ENCODE data around the gene TFEB. TPM values are rescaled to one million over a fixed set of nuclear protein-coding genes. Genes with fewer than 3 reads are reported as not detected.

Gene TFEB
- total and polyA plus RNA-seq, 4 donors: 1.1 to 6.2 (median 3.8) TPM

DNA sequence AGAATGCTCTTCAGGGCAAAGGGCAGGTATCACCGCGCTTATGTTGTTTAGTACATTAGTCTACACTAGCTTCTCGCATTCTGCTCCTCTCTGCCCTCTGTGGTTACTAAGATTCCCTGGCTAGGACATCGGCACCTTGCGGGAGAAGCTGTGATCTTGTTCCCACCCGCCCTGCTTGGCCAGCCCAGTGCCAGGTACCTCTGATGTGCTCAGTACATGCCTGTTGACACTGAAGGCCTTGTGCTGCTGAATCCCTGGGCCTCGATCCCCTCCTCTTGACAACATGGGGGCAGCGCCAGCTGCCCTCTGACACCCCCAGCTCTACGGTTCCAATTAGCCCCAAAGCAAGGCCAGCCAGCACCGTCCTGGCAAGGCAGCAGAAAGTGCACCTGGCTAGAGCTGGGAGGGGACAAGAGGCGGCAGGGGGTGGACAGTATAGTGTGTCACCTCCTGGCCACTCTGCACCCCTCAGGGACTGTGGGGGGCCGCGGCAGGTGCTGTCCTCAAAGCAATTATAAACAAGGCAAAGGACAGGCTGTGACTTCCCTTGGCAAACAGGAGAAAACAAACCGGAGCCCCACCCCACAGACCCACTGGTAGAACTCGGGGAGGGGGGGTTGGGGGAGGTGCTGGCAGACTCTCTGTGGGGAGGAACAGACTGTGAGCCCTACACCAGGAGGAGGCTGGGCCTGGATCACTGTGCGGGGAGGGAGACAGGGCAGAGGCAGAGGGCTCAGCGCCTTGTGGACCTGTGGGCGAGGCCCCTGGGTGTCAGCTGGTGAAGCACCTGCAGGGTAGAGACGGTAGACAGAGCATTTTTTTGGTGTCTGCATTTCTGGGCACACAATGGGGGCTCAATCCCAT lies 7.1 kb downstream of the TFEB start:
- no peak for DNase-seq (ENCODE audit: low spot score)
- H3K9ac ChIP-seq (ENCODE audit: low read depth in 1 of 2, low read length in 2 of 2): no peak overlapping the region
- WGBS: 84% methylated on average over 19 of the region's 19 CpGs
- H3K4me1 ChIP-seq (ENCODE audit: control insufficient read depth in 4 of 4, insufficient read depth in 4 of 4, low read length in 3 of 4): peaks cover 0 to 8% (median 1%) of the 10 kb centered on the region in 4 donors
- H3K9me3 ChIP-seq (ENCODE audit: control insufficient read depth in 4 of 4, low read length in 3 of 4): no peaks in the 10 kb centered on the region
- H3K4me3 ChIP-seq (ENCODE audit: low read depth in 1 of 3, low read length in 3 of 3): no peak overlapping the region
- no peak for TF ChIP-seq GABPA (IDR thresholded peaks at IDR 0.05 in 1 of 2, conservative IDR thresholded peaks at IDR 0.05 in 1 of 2)
- peak; percentile 24 for TF ChIP-seq SP1 (IDR thresholded peaks at IDR 0.05)
- no peak overlapping the region for H3K27ac ChIP-seq (ENCODE audit: low read depth in 1 of 2, low read length in 2 of 2)
- no peaks in the 10 kb centered on the region for H3K36me3 ChIP-seq (ENCODE audit: control insufficient read depth in 4 of 4, insufficient read depth in 3 of 4, low read depth in 1 of 4, low read length in 3 of 4)
- H3K27me3 ChIP-seq (ENCODE audit: control insufficient read depth in 4 of 4, insufficient read depth in 4 of 4, low read length in 3 of 4): no peaks in the 10 kb centered on the region

DNA sequence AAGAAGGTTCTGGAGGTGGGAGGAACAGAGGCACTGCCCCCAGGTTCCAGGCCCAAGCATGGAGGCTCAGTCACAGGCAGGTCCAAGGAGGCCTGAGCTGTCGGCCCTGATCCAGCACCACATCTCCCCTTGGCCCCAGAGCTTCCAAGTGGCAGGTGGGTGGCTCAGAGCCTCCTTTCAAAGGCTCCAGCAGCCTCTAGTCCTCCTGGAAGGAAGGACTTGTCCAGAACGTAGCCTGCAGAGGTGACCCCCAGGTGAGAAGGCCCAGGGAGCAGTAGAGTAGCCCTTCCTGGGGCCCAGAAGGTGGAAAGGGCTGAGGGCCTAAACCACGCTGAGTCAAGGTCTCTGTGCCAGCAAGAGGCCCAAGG lies 7.7 kb downstream of the TFEB start:
- H3K27ac ChIP-seq (ENCODE audit: low read depth in 1 of 2, low read length in 2 of 2): no peak overlapping the region
- DNase-seq (ENCODE audit: low spot score): no peak
- WGBS: 89% methylated on average over 3 of the region's 3 CpGs
- no peaks in the 10 kb centered on the region for H3K27me3 ChIP-seq (ENCODE audit: control insufficient read depth in 4 of 4, insufficient read depth in 4 of 4, low read length in 3 of 4)
- H3K9ac ChIP-seq (ENCODE audit: low read depth in 1 of 2, low read length in 2 of 2): no peak overlapping the region
- no peaks in the 10 kb centered on the region for H3K36me3 ChIP-seq (ENCODE audit: control insufficient read depth in 4 of 4, insufficient read depth in 3 of 4, low read depth in 1 of 4, low read length in 3 of 4)
- H3K4me3 ChIP-seq (ENCODE audit: low read depth in 1 of 3, low read length in 3 of 3): no peak overlapping the region
- TF ChIP-seq TAF1 (conservative IDR thresholded peaks at IDR 0.05) (no peak), GABPA (IDR thresholded peaks at IDR 0.05 in 1 of 2, conservative IDR thresholded peaks at IDR 0.05 in 1 of 2) (no peak), RXRA (IDR thresholded peaks at IDR 0.05) (no peak), JUND (IDR thresholded peaks at IDR 0.05) (no peak), FOXA2 (IDR thresholded peaks at IDR 0.05) (no peak), HNF4A (conservative IDR thresholded peaks at IDR 0.05) (no peak), HNF4G (IDR thresholded peaks at IDR 0.05) (no peak), FOXA1 (IDR thresholded peaks at IDR 0.05) (no peak), SP1 (IDR thresholded peaks at IDR 0.05) (no peak), EGR1 (IDR thresholded peaks at IDR 0.05; ENCODE audit: low read depth in 2 of 2) (no peak), YY1 (IDR thresholded peaks at IDR 0.05) (no peak), NR2F2 (IDR thresholded peaks at IDR 0.05) (no peak), RAD21 (IDR thresholded peaks at IDR 0.05) (no peak)
- TF ChIP-seq, protein P1, sequence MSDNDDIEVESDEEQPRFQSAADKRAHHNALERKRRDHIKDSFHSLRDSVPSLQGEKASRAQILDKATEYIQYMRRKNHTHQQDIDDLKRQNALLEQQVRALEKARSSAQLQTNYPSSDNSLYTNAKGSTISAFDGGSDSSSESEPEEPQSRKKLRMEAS (IDR thresholded peaks at IDR 0.05): no peak
- TF ChIP-seq, protein P2, sequence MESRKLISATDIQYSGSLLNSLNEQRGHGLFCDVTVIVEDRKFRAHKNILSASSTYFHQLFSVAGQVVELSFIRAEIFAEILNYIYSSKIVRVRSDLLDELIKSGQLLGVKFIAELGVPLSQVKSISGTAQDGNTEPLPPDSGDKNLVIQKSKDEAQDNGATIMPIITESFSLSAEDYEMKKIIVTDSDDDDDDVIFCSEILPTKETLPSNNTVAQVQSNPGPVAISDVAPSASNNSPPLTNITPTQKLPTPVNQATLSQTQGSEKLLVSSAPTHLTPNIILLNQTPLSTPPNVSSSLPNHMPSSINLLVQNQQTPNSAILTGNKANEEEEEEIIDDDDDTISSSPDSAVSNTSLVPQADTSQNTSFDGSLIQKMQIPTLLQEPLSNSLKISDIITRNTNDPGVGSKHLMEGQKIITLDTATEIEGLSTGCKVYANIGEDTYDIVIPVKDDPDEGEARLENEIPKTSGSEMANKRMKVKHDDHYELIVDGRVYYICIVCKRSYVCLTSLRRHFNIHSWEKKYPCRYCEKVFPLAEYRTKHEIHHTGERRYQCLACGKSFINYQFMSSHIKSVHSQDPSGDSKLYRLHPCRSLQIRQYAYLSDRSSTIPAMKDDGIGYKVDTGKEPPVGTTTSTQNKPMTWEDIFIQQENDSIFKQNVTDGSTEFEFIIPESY (IDR thresholded peaks at IDR 0.05): no peak
- TF ChIP-seq, protein P3, sequence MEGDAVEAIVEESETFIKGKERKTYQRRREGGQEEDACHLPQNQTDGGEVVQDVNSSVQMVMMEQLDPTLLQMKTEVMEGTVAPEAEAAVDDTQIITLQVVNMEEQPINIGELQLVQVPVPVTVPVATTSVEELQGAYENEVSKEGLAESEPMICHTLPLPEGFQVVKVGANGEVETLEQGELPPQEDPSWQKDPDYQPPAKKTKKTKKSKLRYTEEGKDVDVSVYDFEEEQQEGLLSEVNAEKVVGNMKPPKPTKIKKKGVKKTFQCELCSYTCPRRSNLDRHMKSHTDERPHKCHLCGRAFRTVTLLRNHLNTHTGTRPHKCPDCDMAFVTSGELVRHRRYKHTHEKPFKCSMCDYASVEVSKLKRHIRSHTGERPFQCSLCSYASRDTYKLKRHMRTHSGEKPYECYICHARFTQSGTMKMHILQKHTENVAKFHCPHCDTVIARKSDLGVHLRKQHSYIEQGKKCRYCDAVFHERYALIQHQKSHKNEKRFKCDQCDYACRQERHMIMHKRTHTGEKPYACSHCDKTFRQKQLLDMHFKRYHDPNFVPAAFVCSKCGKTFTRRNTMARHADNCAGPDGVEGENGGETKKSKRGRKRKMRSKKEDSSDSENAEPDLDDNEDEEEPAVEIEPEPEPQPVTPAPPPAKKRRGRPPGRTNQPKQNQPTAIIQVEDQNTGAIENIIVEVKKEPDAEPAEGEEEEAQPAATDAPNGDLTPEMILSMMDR (IDR thresholded peaks at IDR 0.05; ENCODE audit: low read depth, low read length, missing input control): no peak
- TF ChIP-seq, protein P4, sequence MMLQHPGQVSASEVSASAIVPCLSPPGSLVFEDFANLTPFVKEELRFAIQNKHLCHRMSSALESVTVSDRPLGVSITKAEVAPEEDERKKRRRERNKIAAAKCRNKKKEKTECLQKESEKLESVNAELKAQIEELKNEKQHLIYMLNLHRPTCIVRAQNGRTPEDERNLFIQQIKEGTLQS (IDR thresholded peaks at IDR 0.05): no peak
- TF ChIP-seq, protein P5, sequence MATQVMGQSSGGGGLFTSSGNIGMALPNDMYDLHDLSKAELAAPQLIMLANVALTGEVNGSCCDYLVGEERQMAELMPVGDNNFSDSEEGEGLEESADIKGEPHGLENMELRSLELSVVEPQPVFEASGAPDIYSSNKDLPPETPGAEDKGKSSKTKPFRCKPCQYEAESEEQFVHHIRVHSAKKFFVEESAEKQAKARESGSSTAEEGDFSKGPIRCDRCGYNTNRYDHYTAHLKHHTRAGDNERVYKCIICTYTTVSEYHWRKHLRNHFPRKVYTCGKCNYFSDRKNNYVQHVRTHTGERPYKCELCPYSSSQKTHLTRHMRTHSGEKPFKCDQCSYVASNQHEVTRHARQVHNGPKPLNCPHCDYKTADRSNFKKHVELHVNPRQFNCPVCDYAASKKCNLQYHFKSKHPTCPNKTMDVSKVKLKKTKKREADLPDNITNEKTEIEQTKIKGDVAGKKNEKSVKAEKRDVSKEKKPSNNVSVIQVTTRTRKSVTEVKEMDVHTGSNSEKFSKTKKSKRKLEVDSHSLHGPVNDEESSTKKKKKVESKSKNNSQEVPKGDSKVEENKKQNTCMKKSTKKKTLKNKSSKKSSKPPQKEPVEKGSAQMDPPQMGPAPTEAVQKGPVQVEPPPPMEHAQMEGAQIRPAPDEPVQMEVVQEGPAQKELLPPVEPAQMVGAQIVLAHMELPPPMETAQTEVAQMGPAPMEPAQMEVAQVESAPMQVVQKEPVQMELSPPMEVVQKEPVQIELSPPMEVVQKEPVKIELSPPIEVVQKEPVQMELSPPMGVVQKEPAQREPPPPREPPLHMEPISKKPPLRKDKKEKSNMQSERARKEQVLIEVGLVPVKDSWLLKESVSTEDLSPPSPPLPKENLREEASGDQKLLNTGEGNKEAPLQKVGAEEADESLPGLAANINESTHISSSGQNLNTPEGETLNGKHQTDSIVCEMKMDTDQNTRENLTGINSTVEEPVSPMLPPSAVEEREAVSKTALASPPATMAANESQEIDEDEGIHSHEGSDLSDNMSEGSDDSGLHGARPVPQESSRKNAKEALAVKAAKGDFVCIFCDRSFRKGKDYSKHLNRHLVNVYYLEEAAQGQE (IDR thresholded peaks at IDR 0.05): no peak
- H3K4me1 ChIP-seq (ENCODE audit: control insufficient read depth in 4 of 4, insufficient read depth in 4 of 4, low read length in 3 of 4): peaks cover 0 to 4% (median under 1%) of the 10 kb centered on the region in 4 donors
- no peaks in the 10 kb centered on the region for H3K9me3 ChIP-seq (ENCODE audit: control insufficient read depth in 4 of 4, low read length in 3 of 4)

All from liver (tissue), 9 donors.